IMR-90 (cell line): ENCODE results near the gene SYNGR1. TPM values are rescaled to one million over a fixed set of nuclear protein-coding genes. Genes with fewer than 3 reads are reported as not detected.

ENCODE experiments used
- ATAC-seq: fragments of 200-7000 bp; cut with Tn5 transposase; 2 replicates; pipeline ENCODE4 v1.9.1; 2020; ENCODE audit warnings: low read depth, mild to moderate bottlenecking, moderate library complexity
- BruUV-seq: library from RNA; stranded (reverse); fragments of 400-500 nt; replicated peaks from 2 replicates; lab custom pipeline; 2021; lab: Mats Ljungman, UMichigan
- CTCF ChIA-PET: fragments of 300-600 bp; formaldehyde crosslinking; extraction: SDS; loops from one replicate; lab custom pipeline; 2021; ENCODE audit warnings: antibody characterized with exemption; lab: Yijun Ruan, JAX
- POLR2A ChIA-PET: fragments of 300-600 bp; sonication (Branson Sonifier 250); formaldehyde crosslinking; loops from one replicate; lab custom pipeline; 2022; ENCODE audit warnings: antibody characterized with exemption; ENCODE audit not compliant: unreplicated experiment; lab: Charles Lee
- DNase-seq: peaks from one replicate; pipeline ENCODE4 v3.0.0; 2013
- H2AFZ ChIP-seq: replicated peaks from 2 replicates; pipeline ENCODE3; 2013; ENCODE audit warnings: low read length, mild to moderate bottlenecking; ENCODE audit not compliant: poor library complexity
- H2AK5ac ChIP-seq: 2 replicates; pipeline ENCODE4 v1.6.1; 2013; ENCODE audit warnings: low read depth, low read length, inconsistent platforms
- H2AK9ac ChIP-seq: replicated peaks from 2 replicates; pipeline ENCODE3; 2013; ENCODE audit warnings: mild to moderate bottlenecking, low read depth, low read length, moderate library complexity; ENCODE audit not compliant: poor library complexity
- H2BK120ac ChIP-seq: 2 replicates; pipeline ENCODE4 v1.6.1; 2013; ENCODE audit warnings: low read depth, low read length, inconsistent platforms
- H2BK15ac ChIP-seq: 3 replicates; pipeline ENCODE4 v1.6.1; 2013; ENCODE audit warnings: low read depth, low read length, inconsistent platforms
- H2BK20ac ChIP-seq: 2 replicates; pipeline ENCODE4 v1.6.1; 2013; ENCODE audit warnings: low read depth, mild to moderate bottlenecking, inconsistent platforms, low read length, moderate library complexity
- H2BK5ac ChIP-seq: 2 replicates; pipeline ENCODE4 v1.6.1; 2013; ENCODE audit warnings: mild to moderate bottlenecking, low read depth, low read length, inconsistent platforms; ENCODE audit not compliant: poor library complexity, severe bottlenecking
- H3K14ac ChIP-seq: replicated peaks from 2 replicates; pipeline ENCODE4 v1.6.1; 2013; ENCODE audit warnings: low read depth, low read length, inconsistent platforms
- H3K18ac ChIP-seq: 2 replicates; pipeline ENCODE4 v1.6.1; 2013; ENCODE audit warnings: low read depth, low read length, control low read depth
- H3K23ac ChIP-seq: 2 replicates; pipeline ENCODE4 v1.6.1; 2013; ENCODE audit warnings: low read depth, low read length, inconsistent platforms
- H3K27ac ChIP-seq: 2 replicates; pipeline ENCODE4 v1.5.1; 2013; ENCODE audit warnings: mild to moderate bottlenecking, control low read depth, low read length; ENCODE audit not compliant: insufficient read depth
- H3K27me3 ChIP-seq: 2 replicates; pipeline ENCODE4 v1.6.1; 2013; ENCODE audit warnings: low read length; ENCODE audit not compliant: control insufficient read depth, insufficient read depth
- H3K36me3 ChIP-seq: 2 replicates; pipeline ENCODE4 v1.6.1; 2013; ENCODE audit warnings: low read length, mixed read lengths; ENCODE audit not compliant: control insufficient read depth, insufficient read depth
- H3K4ac ChIP-seq: 2 replicates; pipeline ENCODE4 v1.6.1; 2013; ENCODE audit warnings: low read depth, low read length, inconsistent platforms
- H3K4me1 ChIP-seq: 2 replicates; pipeline ENCODE4 v1.6.1; 2013; ENCODE audit warnings: low read length, mixed read lengths; ENCODE audit not compliant: control insufficient read depth, insufficient read depth
- H3K4me2 ChIP-seq: 2 replicates; pipeline ENCODE4 v1.6.1; 2013; ENCODE audit warnings: low read depth, mild to moderate bottlenecking, control low read depth, low read length, moderate library complexity
- H3K4me3 ChIP-seq: 2 replicates; pipeline ENCODE4 v1.5.1; 2013; ENCODE audit warnings: low read depth, mild to moderate bottlenecking, control low read depth, low read length, moderate library complexity; ENCODE audit not compliant: insufficient read depth
- H3K56ac ChIP-seq: 2 replicates; pipeline ENCODE4 v1.6.1; 2013; ENCODE audit warnings: low read length, inconsistent platforms; ENCODE audit not compliant: insufficient read depth; ENCODE audit errors: extremely low read depth
- H3K79me1 ChIP-seq, 2 experiments: 2 replicates each; pipeline ENCODE4 v1.6.1; 2013; ENCODE audit warnings: low read length in 2 of 2, inconsistent platforms in 1 of 2, low read depth in 1 of 2
- H3K9ac ChIP-seq: 2 replicates; pipeline ENCODE4 v1.6.1; 2013; ENCODE audit warnings: low read depth, low read length, control low read depth
- H3K9me1 ChIP-seq: 2 replicates; pipeline ENCODE4 v1.6.1; 2013; ENCODE audit warnings: low read length, inconsistent platforms; ENCODE audit not compliant: insufficient read depth
- H3K9me3 ChIP-seq: 2 replicates; pipeline ENCODE4 v1.6.1; 2013; ENCODE audit warnings: low read length; ENCODE audit not compliant: control insufficient read depth, insufficient read depth
- H4K20me1 ChIP-seq: 2 replicates; pipeline ENCODE4 v1.6.1; 2013; ENCODE audit warnings: low read length, inconsistent platforms; ENCODE audit not compliant: insufficient read depth
- H4K5ac ChIP-seq: 2 replicates; pipeline ENCODE4 v1.6.1; 2013; ENCODE audit warnings: mild to moderate bottlenecking, low read depth, low read length, control low read depth
- H4K8ac ChIP-seq, 2 experiments: 2 replicates each; pipeline ENCODE4 v1.6.1; 2013; ENCODE audit warnings: low read depth in 2 of 2, low read length in 2 of 2, control low read depth in 1 of 2, inconsistent platforms in 1 of 2
- H4K91ac ChIP-seq: 2 replicates; pipeline ENCODE4 v1.6.1; 2013; ENCODE audit warnings: low read depth, low read length, inconsistent platforms; ENCODE audit not compliant: insufficient read depth
- BHLHE40 ChIP-seq: fragments of 150-350 bp; IDR thresholded peaks from 2 replicates; pipeline ENCODE4 v1.6.1; 2016; ENCODE audit warnings: mild to moderate bottlenecking, low read depth, low read length
- CEBPB ChIP-seq: IDR thresholded peaks from 2 replicates; pipeline ENCODE4 v1.6.1; 2012; ENCODE audit warnings: low read depth, low read length, improper control_type of control experiment
- CTCF ChIP-seq: conservative IDR thresholded peaks from 2 replicates; pipeline ENCODE4 v1.5.1; 2012; ENCODE audit warnings: mild to moderate bottlenecking, low read depth, low read length, improper control_type of control experiment
- ELK1 ChIP-seq: fragments of 150-350 bp; IDR thresholded peaks from 2 replicates; pipeline ENCODE4 v1.6.1; 2016; ENCODE audit warnings: low read depth, mild to moderate bottlenecking, low read length, moderate library complexity, borderline replicate concordance
- FOS ChIP-seq: fragments of 150-350 bp; IDR thresholded peaks from 2 replicates; pipeline ENCODE4 v1.6.1; 2016; ENCODE audit warnings: low read depth, low read length
- MAFK ChIP-seq: IDR thresholded peaks from 2 replicates; pipeline ENCODE4 v1.6.1; 2012; ENCODE audit warnings: low read depth, low read length, improper control_type of control experiment
- MAZ ChIP-seq: IDR thresholded peaks from 2 replicates; pipeline ENCODE4 v1.6.1; 2012; ENCODE audit warnings: low read depth, mild to moderate bottlenecking, low read length, improper control_type of control experiment, moderate library complexity, borderline replicate concordance
- MXI1 ChIP-seq: IDR thresholded peaks from 2 replicates; pipeline ENCODE4 v1.6.1; 2012; ENCODE audit warnings: low read depth, mild to moderate bottlenecking, low read length, moderate library complexity, borderline replicate concordance
- NFE2L2 ChIP-seq: fragments of 150-350 bp; IDR thresholded peaks from 2 replicates; pipeline ENCODE4 v1.6.1; 2016; ENCODE audit warnings: low read depth, mild to moderate bottlenecking, low read length
- POLR2A ChIP-seq: IDR thresholded peaks from 2 replicates; pipeline ENCODE4 v1.6.1; 2012; ENCODE audit warnings: mild to moderate bottlenecking, low read depth, low read length
- RAD21 ChIP-seq: IDR thresholded peaks from 2 replicates; pipeline ENCODE4 v1.6.1; 2012; ENCODE audit warnings: low read length, improper control_type of control experiment
- RCOR1 ChIP-seq: IDR thresholded peaks from 2 replicates; pipeline ENCODE4 v1.6.1; 2012; ENCODE audit warnings: mild to moderate bottlenecking, low read length, improper control_type of control experiment; ENCODE audit not compliant: insufficient replicate concordance
- RFX5 ChIP-seq: IDR thresholded peaks from 2 replicates; pipeline ENCODE4 v1.8.0; 2012; ENCODE audit warnings: low read depth, mild to moderate bottlenecking, low read length, moderate library complexity
- SMC3 ChIP-seq: fragments of 150-350 bp; IDR thresholded peaks from 2 replicates; pipeline ENCODE4 v1.6.1; 2016; ENCODE audit warnings: low read depth, mild to moderate bottlenecking, antibody characterized with exemption, low read length, moderate library complexity
- USF2 ChIP-seq: fragments of 150-350 bp; IDR thresholded peaks from 2 replicates; pipeline ENCODE4 v1.6.1; 2017; ENCODE audit warnings: mild to moderate bottlenecking, antibody characterized with exemption, low read length, low read depth
- WGBS, 2 experiments: methylation state at CpG; one replicate each; pipeline versions ENCODE4 v1.1.5 to v1.1.7; 2013; ENCODE audit warnings: missing lambda C conversion rate in 2 of 2; ENCODE audit not compliant: insufficient read length in 1 of 2; ENCODE audit errors: extremely low coverage in 2 of 2; 5-methylcytosine and 5-hydroxymethylcytosine counted together
- dilution Hi-C: fragments of 300-500 bp; cut with HindIII; formaldehyde crosslinking; loops from one replicate; pipeline ENCODE4 v1.14.3; 2018; ENCODE audit warnings: low sequenced_read_pairs; ENCODE audit not compliant: unreplicated experiment
- in situ Hi-C: fragments of 300-500 bp; cut with MboI; formaldehyde crosslinking; loops from 3 replicates; pipeline ENCODE4 v1.14.3; 2019; ENCODE audit warnings: low sequenced_read_pairs, inconsistent platforms, mixed read lengths
- intact Hi-C: fragments of 100-400 bp; cut with micrococcal nuclease; formaldehyde crosslinking; loops from 2 replicates; pipeline ENCODE4 v1.10.0; 2022
- polyA plus RNA-seq, 3 experiments: library from polyadenylated mRNA; depleted of rRNA; stranded (reverse); fragments of >200 nt; gene quantifications; 2 replicates each; pipeline ENCODE4 v1.2.3, GENCODE V29; 2012; ENCODE audit warnings: low replicate concordance in 1 of 3
- total RNA-seq: library from RNA; depleted of rRNA; stranded (reverse); fragments of >200 nt; gene quantifications from 2 replicates; pipeline ENCODE4 v1.2.3, GENCODE V29; 2012

SYNGR1 gene
- total and polyA plus RNA-seq, 2 of the 4 experiments (the other 2 are of a cell fraction): 6.3 to 81.5 TPM

GRCh38 chr22:39368461-39368911, 18.7 kb downstream of the SYNGR1 start:
- no peak overlapping the region for H3K56ac ChIP-seq
- H4K5ac ChIP-seq: no peak overlapping the region
- no peak for TF ChIP-seq SMC3
- TF ChIP-seq CTCF: no peak
- TF ChIP-seq RAD21: no peak
- TF ChIP-seq POLR2A: no peak
- no peak for TF ChIP-seq MAFK
- TF ChIP-seq FOS: no peak
- no peak for TF ChIP-seq NFE2L2
- TF ChIP-seq RFX5: no peak
- no peak for TF ChIP-seq MAZ
- no peak for TF ChIP-seq ELK1
- no peak for TF ChIP-seq BHLHE40
- no peak for TF ChIP-seq CEBPB
- TF ChIP-seq RCOR1: no peak
- no peak for TF ChIP-seq USF2
- TF ChIP-seq MXI1: no peak
- H2AFZ ChIP-seq: no peak overlapping the region
- H3K18ac ChIP-seq: no peak overlapping the region
- no peak overlapping the region for H3K27ac ChIP-seq
- CTCF ChIA-PET: no interaction called here
- H3K36me3 ChIP-seq: peaks cover 2% of the 10 kb centered on the region; the same call in 1 of the 2 replicates
- peaks cover 11% of the 10 kb centered on the region for H4K20me1 ChIP-seq
- H3K4ac ChIP-seq: no peak overlapping the region
- intact Hi-C loops: no loop called here
- peaks cover 4% of the 10 kb centered on the region; the same call in 1 of the 2 replicates for H3K9me1 ChIP-seq
- no peak overlapping the region for H3K9ac ChIP-seq
- DNase-seq: no peak
- dilution Hi-C loops: no loop called here
- WGBS, 2 experiments: 88% methylated on average over 3 of the region's 9 CpGs; no CpG with 5 or more reads in 1 of the 2 experiments
- no peak for ATAC-seq
- H2BK20ac ChIP-seq: no peak overlapping the region
- H3K9me3 ChIP-seq: peaks cover 5% of the 10 kb centered on the region
- H2BK5ac ChIP-seq: no peak overlapping the region
- H3K14ac ChIP-seq: no peak overlapping the region
- no peak overlapping the region for H3K23ac ChIP-seq
- H4K8ac ChIP-seq: no peak overlapping the region
- no peak overlapping the region for H3K4me2 ChIP-seq
- H2BK120ac ChIP-seq: no peak overlapping the region
- H2AK5ac ChIP-seq: no peak overlapping the region
- no peak overlapping the region for H4K91ac ChIP-seq
- H3K79me1 ChIP-seq: peaks cover 0 to 21% of the 10 kb centered on the region in 2 experiments; a peak in 3 of 4 replicates
- in situ Hi-C loops: no loop called here
- H3K4me3 ChIP-seq: no peak overlapping the region
- peaks cover 6% of the 10 kb centered on the region; the same call in 1 of the 2 replicates for H3K4me1 ChIP-seq
- no peaks in the 10 kb centered on the region for H3K27me3 ChIP-seq
- POLR2A ChIA-PET: no interaction called here
- no TSS peak for BruUV-seq
- no peak overlapping the region for H2AK9ac ChIP-seq
- no peak overlapping the region for H2BK15ac ChIP-seq
